GM12878 (cell line): ENCODE data around the gene CCDC186. TPM values are rescaled to one million over a fixed set of nuclear protein-coding genes. Genes with fewer than 3 reads are reported as not detected.

Experiments used
- ATAC-seq: fragments of 200-7000 bp; cut with Tn5 transposase; 3 replicates; pipeline ENCODE4 v1.9.1; 2020; ENCODE audit warnings: mild to moderate bottlenecking, moderate library complexity
- BruUV-seq: library from RNA; stranded (reverse); fragments of 400-500 nt; replicated peaks from 2 replicates; lab custom pipeline; 2021; lab: Mats Ljungman, UMichigan
- CTCF ChIA-PET: fragments of 300-600 bp; sonication (Branson Sonifier 250); formaldehyde crosslinking; extraction: SDS; loops from one replicate; lab custom pipeline; 2021; ENCODE audit warnings: inconsistent platforms; lab: Yijun Ruan, JAX
- POLR2A ChIA-PET: fragments of 350-600 bp; formaldehyde crosslinking; extraction: SDS; loops from one replicate; lab custom pipeline; 2021; ENCODE audit warnings: inconsistent platforms; lab: Charles Lee
- RAD21 ChIA-PET: fragments of 300-600 bp; sonication (Branson Sonifier 250); formaldehyde crosslinking; loops from one replicate; lab custom pipeline; 2023; ENCODE audit warnings: antibody characterized with exemption; ENCODE audit not compliant: unreplicated experiment; lab: Charles Lee
- SMC1A ChIA-PET: fragments of 300-600 bp; sonication (Branson Sonifier 250); formaldehyde crosslinking; loops from one replicate; lab custom pipeline; 2023; ENCODE audit not compliant: unreplicated experiment, uncharacterized antibody; lab: Charles Lee
- DNase-seq: peaks from one replicate; pipeline ENCODE4 v3.0.0-alpha.2; 2011; ENCODE audit warnings: low read depth, low spot score
- FAIRE-seq: peaks from 3 replicates; lab custom pipeline; 2011; peaks lifted over from hg19 to GRCh38; lab: Jason Lieb, UNC
- H2AFZ ChIP-seq: 2 replicates; pipeline ENCODE4 v1.6.0; 2011; ENCODE audit warnings: low read depth, low read length, control low read depth; ENCODE audit not compliant: control insufficient read depth
- H3K27ac ChIP-seq: 2 replicates; pipeline ENCODE4 v1.5.1; 2011; ENCODE audit warnings: control low read depth; ENCODE audit not compliant: control insufficient read depth, insufficient read depth
- H3K27me3 ChIP-seq, 2 experiments: replicated peaks in 1 of 2; 2 replicates each; pipeline versions ENCODE4 v1.6.0 to v1.6.1; 2011; ENCODE audit warnings: low read length in 1 of 2; ENCODE audit not compliant: control insufficient read depth in 2 of 2, insufficient read depth in 2 of 2
- H3K36me3 ChIP-seq, 2 experiments: 2 replicates each; pipeline ENCODE4 v1.5.1; 2011; ENCODE audit warnings: low read length in 1 of 2; ENCODE audit not compliant: control insufficient read depth in 2 of 2, insufficient read depth in 2 of 2
- H3K4me1 ChIP-seq: 2 replicates; pipeline ENCODE4 v1.6.1; 2011; ENCODE audit warnings: mild to moderate bottlenecking, low read length, moderate library complexity, mixed read lengths; ENCODE audit not compliant: control insufficient read depth, insufficient read depth
- H3K4me2 ChIP-seq: 2 replicates; pipeline ENCODE4 v1.6.0; 2011; ENCODE audit warnings: control low read depth; ENCODE audit not compliant: control insufficient read depth, insufficient read depth
- H3K4me3 ChIP-seq: fragments of 200-600 bp; sonication (generic); 2 replicates; pipeline ENCODE4 v1.5.1; 2016
- H3K79me2 ChIP-seq: 2 replicates; pipeline ENCODE4 v1.6.0; 2011; ENCODE audit warnings: low read length; ENCODE audit not compliant: control insufficient read depth, insufficient read depth
- H3K9ac ChIP-seq: 2 replicates; pipeline ENCODE4 v1.8.0; 2011; ENCODE audit warnings: low read length, control low read depth, mixed read lengths; ENCODE audit not compliant: control insufficient read depth, insufficient read depth
- H3K9me3 ChIP-seq: replicated peaks from 3 replicates; pipeline ENCODE4 v1.5.1; 2011; ENCODE audit warnings: mild to moderate bottlenecking, low read length; ENCODE audit not compliant: control insufficient read depth, insufficient read depth
- H4K20me1 ChIP-seq: 2 replicates; pipeline ENCODE4 v1.6.0; 2011; ENCODE audit not compliant: control insufficient read depth, insufficient read depth
- BHLHE40 ChIP-seq, 2 experiments: fragments of 450-650 bp in 1 of 2; IDR thresholded peaks; 2 replicates each; pipeline ENCODE4 v1.6.1; 2011 to 2017; ENCODE audit warnings: low read depth in 2 of 2, borderline replicate concordance in 1 of 2, improper control_type of control experiment in 1 of 2, low read length in 1 of 2, mild to moderate bottlenecking in 1 of 2
- CHD2 ChIP-seq: IDR thresholded peaks from 2 replicates; pipeline ENCODE4 v1.6.1; 2011; ENCODE audit warnings: low read depth, low read length, improper control_type of control experiment, borderline replicate concordance
- FOS ChIP-seq: IDR thresholded peaks from 3 replicates; pipeline ENCODE4 v1.6.1; 2011; ENCODE audit warnings: borderline replicate concordance; ENCODE audit not compliant: insufficient read length; ENCODE audit errors: extremely low read depth
- HDAC2 ChIP-seq: fragments of 200-600 bp; sonication (generic); IDR thresholded peaks from 2 replicates; pipeline ENCODE4 v1.6.1; 2017
- IKZF1 ChIP-seq: fragments of 450-650 bp; conservative IDR thresholded peaks from 2 replicates; pipeline ENCODE4 v1.6.1; 2017; ENCODE audit warnings: antibody characterized with exemption, mild to moderate bottlenecking
- NFXL1 ChIP-seq: fragments of 450-650 bp; IDR thresholded peaks from 2 replicates; pipeline ENCODE4 v1.6.1; 2017; ENCODE audit warnings: antibody characterized with exemption, mild to moderate bottlenecking, borderline replicate concordance
- PAX5 ChIP-seq: IDR thresholded peaks from 2 replicates; pipeline ENCODE4 v1.6.1; 2011; ENCODE audit warnings: low read depth, low read length, borderline replicate concordance
- POLR2AphosphoS5 ChIP-seq: IDR thresholded peaks from 2 replicates; pipeline ENCODE4 v1.6.1; 2011; ENCODE audit warnings: mild to moderate bottlenecking, low read length, inconsistent platforms
- PRDM15 ChIP-seq: fragments of 450-650 bp; formaldehyde crosslinking; IDR thresholded peaks from 2 replicates; pipeline ENCODE4 v1.4.0; 2020; ENCODE audit warnings: mild to moderate bottlenecking, moderate library complexity
- RBBP5 ChIP-seq: fragments of 200-600 bp; sonication (generic); conservative IDR thresholded peaks from 2 replicates; pipeline ENCODE4 v1.6.1; 2016
- SREBF2 ChIP-seq: IDR thresholded peaks from 2 replicates; pipeline ENCODE4 v1.6.1; 2012; ENCODE audit warnings: mild to moderate bottlenecking, low read length
- SUPT20H ChIP-seq: IDR thresholded peaks from 2 replicates; pipeline ENCODE4 v1.6.1; 2011; ENCODE audit warnings: low read depth, mild to moderate bottlenecking, low read length, moderate library complexity, borderline replicate concordance; ENCODE audit not compliant: control insufficient read depth
- ZNF24 ChIP-seq: fragments of 450-650 bp; IDR thresholded peaks from 2 replicates; pipeline ENCODE4 v1.6.1; 2017; ENCODE audit warnings: antibody characterized with exemption, mild to moderate bottlenecking
- ZNF622 ChIP-seq: fragments of 450-650 bp; IDR thresholded peaks from 2 replicates; pipeline ENCODE4 v1.6.1; 2017; ENCODE audit warnings: mild to moderate bottlenecking, inconsistent platforms
- ZNF687 ChIP-seq: fragments of 450-650 bp; IDR thresholded peaks from 2 replicates; pipeline ENCODE4 v1.6.1; 2017; ENCODE audit warnings: mild to moderate bottlenecking, moderate library complexity
- WGBS: methylation state at CpG from one replicate; pipeline ENCODE4 v1.1.6; 2016; ENCODE audit warnings: low lambda C conversion rate; ENCODE audit not compliant: insufficient replicate concordance, insufficient coverage; ENCODE audit errors: missing lambda C conversion rate; 5-methylcytosine and 5-hydroxymethylcytosine counted together
- in situ Hi-C: fragments of 300-500 bp; cut with MboI; formaldehyde crosslinking; loops from 9 replicates; pipeline ENCODE4 v1.14.3; 2018; ENCODE audit warnings: mixed read lengths
- intact Hi-C: fragments of 100-400 bp; cut with micrococcal nuclease; formaldehyde crosslinking; loops from one replicate; pipeline ENCODE4 v1.14.2; 2022; ENCODE audit not compliant: unreplicated experiment
- polyA plus RNA-seq, 11 experiments: library from polyadenylated mRNA; depleted of rRNA in 4 of 11; unstranded in 6 of 11; stranded (reverse) in 5 of 11; fragments of >200 nt; fragmentation: Nextera tagmentation in 4 of 11; fragmentation: Illumina TruSeq in 1 of 11; extraction: Ambion mirVana in 4 of 11; extraction: Trizol in 1 of 11; gene quantifications; 1 replicate in 1 of 11; 2 replicates in 10 of 11; pipeline versions ENCODE4 v1.2.1 to v1.2.3, GENCODE V29; 2011 to 2016; ENCODE audit warnings: inconsistent platforms in 2 of 11, missing spikeins in 2 of 11, low read depth in 1 of 11
- total RNA-seq, 4 experiments: library from RNA; depleted of rRNA in 3 of 4; stranded (reverse); fragments of >200 nt in 3 of 4; fragmentation: Illumina TruSeq in 1 of 4; extraction: Trizol in 1 of 4; gene quantifications; 2 replicates each; pipeline versions ENCODE4 v1.2.1 to v1.2.3, GENCODE V29; 2013 to 2021

CCDC186 gene
- total and polyA plus RNA-seq, 10 of the 15 experiments (the other 5 are each of a cell fraction or from before 2014, with no cell fraction given), result 3.5 to 13.1 (median 7.3) TPM

- Histone ChIP-seq H4K20me1 (no peaks in the 10 kb centered on the region), H3K9ac (no peak overlapping the region), H3K4me3 (no peak overlapping the region), H3K4me1 (no peaks in the 10 kb centered on the region; the same call in 1 of the 2 replicates), H3K27ac (no peak overlapping the region), H2AFZ (no peak overlapping the region), H3K4me2 (no peak overlapping the region), H3K27me3 (no peaks in the 10 kb centered on the region), H3K36me3 (no peaks in the 10 kb centered on the region), H3K9me3 (peaks cover 1% of the 10 kb centered on the region; the same call in 1 of the 3 replicates), H3K79me2 (no peaks in the 10 kb centered on the region)
- ChIA-PET POLR2A (no interaction called here), CTCF (interaction anchor here (0.9 to 1.0 kb wide), 2 partner anchors 9 to 13 kb away, joined by 3 read pairs; no protein-coding TSS in a partner anchor), RAD21 (interaction anchor here (0.6 kb wide), 1 partner anchor 84 kb away, joined by 5 read pairs; no protein-coding TSS in a partner anchor), SMC1A (interaction anchor here (0.6 to 1.3 kb wide), 2 partner anchors 29 to 151 kb away, joined by 3 read pairs; no protein-coding TSS in a partner anchor)
- ATAC-seq (no peak), DNase-seq (no peak), FAIRE-seq (no peak)
- WGBS, result 87% methylated on average over 5 of the region's 5 CpGs
- TF ChIP-seq BHLHE40 (IDR thresholded peaks at IDR 0.05; ENCODE audit: borderline replicate concordance in 1 of 2, low read depth in 2 of 2, low read length in 1 of 2) (no peak), NFXL1 (no peak), CHD2 (no peak), ZNF622 (no peak), HDAC2 (no peak), PRDM15 (CRISPR knock-in tag) (no peak), ZNF687 (no peak), SUPT20H (no peak), PAX5 (no peak), ZNF24 (no peak), SREBF2 (no peak), RBBP5 (no peak), IKZF1 (no peak), FOS (no peak), POLR2AphosphoS5 (no peak)
- in situ Hi-C loops (no loop called here), intact Hi-C loops (no loop called here)
- BruUV-seq, result no TSS peak
These were observed 94.6 kb downstream of the CCDC186 start for GRCh38 chr10:114079421-114079820.
